ENCODE data around the gene NR2F1-AS1. TPM values are rescaled to one million over a fixed set of nuclear protein-coding genes. Genes with fewer than 3 reads are reported as not detected.

Gene NR2F1-AS1
- total RNA-seq, 1 experiment from 2014 or later, result 1.5 TPM

DNA sequence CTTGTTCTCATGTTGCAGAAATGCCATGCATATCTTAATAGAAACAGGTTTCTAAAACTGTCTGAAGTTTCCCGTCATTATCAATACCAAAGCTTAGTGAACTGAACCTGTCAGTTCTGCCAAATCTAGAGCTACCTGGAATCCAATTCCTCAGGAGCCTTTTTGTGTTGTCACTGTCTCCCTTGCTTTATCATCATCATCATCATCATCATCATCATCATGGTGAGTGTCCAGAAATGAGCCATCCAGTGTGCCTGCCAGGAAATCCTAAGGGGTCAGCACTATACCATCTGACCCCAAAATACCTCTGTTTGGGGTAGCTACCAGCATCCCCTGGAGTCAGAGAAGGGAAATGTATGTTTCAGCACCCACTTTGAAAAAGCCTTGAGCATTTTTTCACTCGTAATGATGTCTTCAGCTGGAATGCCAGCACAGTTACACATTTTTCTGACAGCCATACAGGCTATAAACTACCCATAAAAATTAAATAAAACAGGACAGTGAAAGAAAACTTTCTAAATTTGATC is 150.3 kb downstream of the NR2F1-AS1 start:
- Mint-ChIP-seq H3K4me3 (no peak overlapping the region), H3K27ac (no peak overlapping the region), H3K9me3 (no peaks in the 10 kb centered on the region), H3K27me3 (ENCODE audit: low read depth) (no peaks in the 10 kb centered on the region), H3K36me3 (no peaks in the 10 kb centered on the region), H3K4me1 (peaks cover 25% of the 10 kb centered on the region)
- ATAC-seq (peak; percentile 57; the same call in 1 of the 2 replicates), DNase-seq (ENCODE audit: low spot score) (no peak)
- CTCF ChIA-PET, result interaction anchor here (1.1 to 1.9 kb wide), 3 partner anchors 14 to 521 kb away, joined by 3 to 7 read pairs (median 3); no protein-coding TSS in a partner anchor
- TF ChIP-seq TEAD4 (CRISPR knock-in tag; IDR thresholded peaks at IDR 0.05) (no peak), TP53 (CRISPR knock-in tag; IDR thresholded peaks at IDR 0.05) (no peak), TEAD1 (CRISPR knock-in tag; IDR thresholded peaks at IDR 0.05) (no peak), FOXJ3 (CRISPR knock-in tag; IDR thresholded peaks at IDR 0.05; ENCODE audit: borderline replicate concordance) (no peak), IRF2 (CRISPR knock-in tag; IDR thresholded peaks at IDR 0.05; ENCODE audit: borderline replicate concordance, low read depth) (no peak), SP1 (CRISPR knock-in tag; conservative IDR thresholded peaks at IDR 0.05) (no peak), PRRX2 (CRISPR knock-in tag; IDR thresholded peaks at IDR 0.05) (no peak), ETV6 (CRISPR knock-in tag; IDR thresholded peaks at IDR 0.05) (no peak), ZNF219 (CRISPR knock-in tag; IDR thresholded peaks at IDR 0.05; ENCODE audit: borderline replicate concordance) (no peak), NFYB (CRISPR knock-in tag; conservative IDR thresholded peaks at IDR 0.05; ENCODE audit: low read depth) (no peak)
- TF ChIP-seq, protein P1, sequence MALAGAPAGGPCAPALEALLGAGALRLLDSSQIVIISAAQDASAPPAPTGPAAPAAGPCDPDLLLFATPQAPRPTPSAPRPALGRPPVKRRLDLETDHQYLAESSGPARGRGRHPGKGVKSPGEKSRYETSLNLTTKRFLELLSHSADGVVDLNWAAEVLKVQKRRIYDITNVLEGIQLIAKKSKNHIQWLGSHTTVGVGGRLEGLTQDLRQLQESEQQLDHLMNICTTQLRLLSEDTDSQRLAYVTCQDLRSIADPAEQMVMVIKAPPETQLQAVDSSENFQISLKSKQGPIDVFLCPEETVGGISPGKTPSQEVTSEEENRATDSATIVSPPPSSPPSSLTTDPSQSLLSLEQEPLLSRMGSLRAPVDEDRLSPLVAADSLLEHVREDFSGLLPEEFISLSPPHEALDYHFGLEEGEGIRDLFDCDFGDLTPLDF (CRISPR knock-in tag; IDR thresholded peaks at IDR 0.05), result no peak
- TF ChIP-seq, protein P2, sequence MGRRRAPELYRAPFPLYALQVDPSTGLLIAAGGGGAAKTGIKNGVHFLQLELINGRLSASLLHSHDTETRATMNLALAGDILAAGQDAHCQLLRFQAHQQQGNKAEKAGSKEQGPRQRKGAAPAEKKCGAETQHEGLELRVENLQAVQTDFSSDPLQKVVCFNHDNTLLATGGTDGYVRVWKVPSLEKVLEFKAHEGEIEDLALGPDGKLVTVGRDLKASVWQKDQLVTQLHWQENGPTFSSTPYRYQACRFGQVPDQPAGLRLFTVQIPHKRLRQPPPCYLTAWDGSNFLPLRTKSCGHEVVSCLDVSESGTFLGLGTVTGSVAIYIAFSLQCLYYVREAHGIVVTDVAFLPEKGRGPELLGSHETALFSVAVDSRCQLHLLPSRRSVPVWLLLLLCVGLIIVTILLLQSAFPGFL (CRISPR knock-in tag; IDR thresholded peaks at IDR 0.05; ENCODE audit: borderline replicate concordance), result no peak
- TF ChIP-seq, protein P3, sequence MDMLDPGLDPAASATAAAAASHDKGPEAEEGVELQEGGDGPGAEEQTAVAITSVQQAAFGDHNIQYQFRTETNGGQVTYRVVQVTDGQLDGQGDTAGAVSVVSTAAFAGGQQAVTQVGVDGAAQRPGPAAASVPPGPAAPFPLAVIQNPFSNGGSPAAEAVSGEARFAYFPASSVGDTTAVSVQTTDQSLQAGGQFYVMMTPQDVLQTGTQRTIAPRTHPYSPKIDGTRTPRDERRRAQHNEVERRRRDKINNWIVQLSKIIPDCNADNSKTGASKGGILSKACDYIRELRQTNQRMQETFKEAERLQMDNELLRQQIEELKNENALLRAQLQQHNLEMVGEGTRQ (CRISPR knock-in tag; IDR thresholded peaks at IDR 0.05), result no peak
- TF ChIP-seq, protein P4, sequence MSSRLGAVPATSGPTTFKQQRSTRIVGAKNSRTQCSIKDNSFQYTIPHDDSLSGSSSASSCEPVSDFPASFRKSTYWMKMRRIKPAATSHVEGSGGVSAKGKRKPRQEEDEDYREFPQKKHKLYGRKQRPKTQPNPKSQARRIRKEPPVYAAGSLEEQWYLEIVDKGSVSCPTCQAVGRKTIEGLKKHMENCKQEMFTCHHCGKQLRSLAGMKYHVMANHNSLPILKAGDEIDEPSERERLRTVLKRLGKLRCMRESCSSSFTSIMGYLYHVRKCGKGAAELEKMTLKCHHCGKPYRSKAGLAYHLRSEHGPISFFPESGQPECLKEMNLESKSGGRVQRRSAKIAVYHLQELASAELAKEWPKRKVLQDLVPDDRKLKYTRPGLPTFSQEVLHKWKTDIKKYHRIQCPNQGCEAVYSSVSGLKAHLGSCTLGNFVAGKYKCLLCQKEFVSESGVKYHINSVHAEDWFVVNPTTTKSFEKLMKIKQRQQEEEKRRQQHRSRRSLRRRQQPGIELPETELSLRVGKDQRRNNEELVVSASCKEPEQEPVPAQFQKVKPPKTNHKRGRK (CRISPR knock-in tag; IDR thresholded peaks at IDR 0.05; ENCODE audit: borderline replicate concordance), result no peak
- TF ChIP-seq, protein P5, sequence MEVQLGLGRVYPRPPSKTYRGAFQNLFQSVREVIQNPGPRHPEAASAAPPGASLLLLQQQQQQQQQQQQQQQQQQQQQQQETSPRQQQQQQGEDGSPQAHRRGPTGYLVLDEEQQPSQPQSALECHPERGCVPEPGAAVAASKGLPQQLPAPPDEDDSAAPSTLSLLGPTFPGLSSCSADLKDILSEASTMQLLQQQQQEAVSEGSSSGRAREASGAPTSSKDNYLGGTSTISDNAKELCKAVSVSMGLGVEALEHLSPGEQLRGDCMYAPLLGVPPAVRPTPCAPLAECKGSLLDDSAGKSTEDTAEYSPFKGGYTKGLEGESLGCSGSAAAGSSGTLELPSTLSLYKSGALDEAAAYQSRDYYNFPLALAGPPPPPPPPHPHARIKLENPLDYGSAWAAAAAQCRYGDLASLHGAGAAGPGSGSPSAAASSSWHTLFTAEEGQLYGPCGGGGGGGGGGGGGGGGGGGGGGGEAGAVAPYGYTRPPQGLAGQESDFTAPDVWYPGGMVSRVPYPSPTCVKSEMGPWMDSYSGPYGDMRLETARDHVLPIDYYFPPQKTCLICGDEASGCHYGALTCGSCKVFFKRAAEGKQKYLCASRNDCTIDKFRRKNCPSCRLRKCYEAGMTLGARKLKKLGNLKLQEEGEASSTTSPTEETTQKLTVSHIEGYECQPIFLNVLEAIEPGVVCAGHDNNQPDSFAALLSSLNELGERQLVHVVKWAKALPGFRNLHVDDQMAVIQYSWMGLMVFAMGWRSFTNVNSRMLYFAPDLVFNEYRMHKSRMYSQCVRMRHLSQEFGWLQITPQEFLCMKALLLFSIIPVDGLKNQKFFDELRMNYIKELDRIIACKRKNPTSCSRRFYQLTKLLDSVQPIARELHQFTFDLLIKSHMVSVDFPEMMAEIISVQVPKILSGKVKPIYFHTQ (CRISPR knock-in tag; IDR thresholded peaks at IDR 0.05), result no peak
- TF ChIP-seq, protein P6, sequence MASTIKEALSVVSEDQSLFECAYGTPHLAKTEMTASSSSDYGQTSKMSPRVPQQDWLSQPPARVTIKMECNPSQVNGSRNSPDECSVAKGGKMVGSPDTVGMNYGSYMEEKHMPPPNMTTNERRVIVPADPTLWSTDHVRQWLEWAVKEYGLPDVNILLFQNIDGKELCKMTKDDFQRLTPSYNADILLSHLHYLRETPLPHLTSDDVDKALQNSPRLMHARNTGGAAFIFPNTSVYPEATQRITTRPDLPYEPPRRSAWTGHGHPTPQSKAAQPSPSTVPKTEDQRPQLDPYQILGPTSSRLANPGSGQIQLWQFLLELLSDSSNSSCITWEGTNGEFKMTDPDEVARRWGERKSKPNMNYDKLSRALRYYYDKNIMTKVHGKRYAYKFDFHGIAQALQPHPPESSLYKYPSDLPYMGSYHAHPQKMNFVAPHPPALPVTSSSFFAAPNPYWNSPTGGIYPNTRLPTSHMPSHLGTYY (CRISPR knock-in tag; IDR thresholded peaks at IDR 0.05), result no peak
- TF ChIP-seq, protein P7, sequence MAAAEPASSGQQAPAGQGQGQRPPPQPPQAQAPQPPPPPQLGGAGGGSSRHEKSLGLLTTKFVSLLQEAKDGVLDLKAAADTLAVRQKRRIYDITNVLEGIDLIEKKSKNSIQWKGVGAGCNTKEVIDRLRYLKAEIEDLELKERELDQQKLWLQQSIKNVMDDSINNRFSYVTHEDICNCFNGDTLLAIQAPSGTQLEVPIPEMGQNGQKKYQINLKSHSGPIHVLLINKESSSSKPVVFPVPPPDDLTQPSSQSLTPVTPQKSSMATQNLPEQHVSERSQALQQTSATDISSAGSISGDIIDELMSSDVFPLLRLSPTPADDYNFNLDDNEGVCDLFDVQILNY (CRISPR knock-in tag; IDR thresholded peaks at IDR 0.05), result no peak
- TF ChIP-seq, protein P8, sequence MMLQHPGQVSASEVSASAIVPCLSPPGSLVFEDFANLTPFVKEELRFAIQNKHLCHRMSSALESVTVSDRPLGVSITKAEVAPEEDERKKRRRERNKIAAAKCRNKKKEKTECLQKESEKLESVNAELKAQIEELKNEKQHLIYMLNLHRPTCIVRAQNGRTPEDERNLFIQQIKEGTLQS (CRISPR knock-in tag; conservative IDR thresholded peaks at IDR 0.05), result no peak
- POLR2A ChIA-PET, result no interaction called here
